ENCODE data around the gene PDCD1.
"Not testable (repeated sequence)": the region's sequence is repeated elsewhere in the genome, so short reads cannot be mapped to it uniquely, and the experiment has no call there.

Gene PDCD1

GRCh38 chr2:241850544-241851324 lies 8.0 kb downstream of the PDCD1 start:
- no peak for DNase-seq

GRCh38 chr2:241849616-241850543 lies 8.8 kb downstream of the PDCD1 start:
- DNase-seq, result no peak

GRCh38 chr2:241848761-241849615 lies 9.7 kb downstream of the PDCD1 start:
- DNase-seq, result no peak

GRCh38 chr2:241846406-241846805 lies 12.3 kb downstream of the PDCD1 start:
- no peak for DNase-seq

GRCh38 chr2:241844831-241845578 lies 13.7 kb downstream of the PDCD1 start:
- no peak for DNase-seq

GRCh38 chr2:241844066-241844728 lies 14.5 kb downstream of the PDCD1 start:
- DNase-seq, result peak; percentile 85

GRCh38 chr2:241843321-241844065 lies 15.2 kb downstream of the PDCD1 start:
- DNase-seq, result no peak

- DNase-seq, result peak; percentile 47
Observed at GRCh38 chr2:241842620-241843211, 16.0 kb downstream of the PDCD1 start.

- DNase-seq, result no peak
Observed at GRCh38 chr2:241842067-241842415, 16.7 kb downstream of the PDCD1 start.

- no peak for DNase-seq
Observed at GRCh38 chr2:241841181-241842066, 17.3 kb downstream of the PDCD1 start.

GRCh38 chr2:241837197-241837965 lies 21.3 kb downstream of the PDCD1 start:
- DNase-seq, result no peak

GRCh38 chr2:241836292-241836691 lies 22.4 kb downstream of the PDCD1 start:
- DNase-seq, result no peak

GRCh38 chr2:241835611-241836010 lies 23.1 kb downstream of the PDCD1 start:
- no peak for DNase-seq

- no peak for DNase-seq
Observed at GRCh38 chr2:241834527-241835210, 24.0 kb downstream of the PDCD1 start.

GRCh38 chr2:241833756-241834526 lies 24.8 kb downstream of the PDCD1 start:
- not testable (repeated sequence) for DNase-seq

GRCh38 chr2:241833101-241833663 lies 25.5 kb downstream of the PDCD1 start:
- DNase-seq, result no peak

- no peak for DNase-seq
Observed at GRCh38 chr2:241827394-241827793, 31.3 kb downstream of the PDCD1 start.
